Measurements from ENCODE around the gene GNL1. TPM values are rescaled to one million over a fixed set of nuclear protein-coding genes. Genes with fewer than 3 reads are reported as not detected.

Gene GNL1
- total and polyA plus RNA-seq, 2 donors (not counting 1 experiment from before 2014, with no cell fraction given) = 36.0 to 107 TPM

DNA sequence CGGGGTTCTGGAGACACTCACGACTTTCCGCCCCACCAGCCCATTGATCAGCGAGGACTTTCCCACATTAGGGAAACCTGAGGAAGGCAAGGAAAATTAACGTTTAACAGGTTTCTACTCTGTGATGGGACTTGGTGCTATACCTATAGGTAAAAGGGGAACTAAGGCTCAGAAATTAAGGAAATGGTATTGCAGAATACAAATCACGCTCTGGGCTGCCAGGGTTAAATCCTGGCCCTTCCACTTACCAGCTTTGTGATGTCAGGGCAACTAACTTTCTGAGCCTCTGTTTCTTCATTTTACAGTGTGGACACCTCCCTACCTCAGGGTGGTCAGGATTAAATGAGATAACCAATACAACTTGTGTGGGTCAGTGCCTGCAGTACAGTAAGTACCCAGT is 8.8 kb downstream of the GNL1 start:
- no peak for ATAC-seq (ENCODE audit: low read depth)

More for the DNA sequence above, 8.8 kb downstream of the GNL1 start:
- Mint-ChIP-seq H3K27ac (no peak overlapping the region), H3K27me3 (no peaks in the 10 kb centered on the region), H3K4me3 (no peak overlapping the region), H3K9me3 (ENCODE audit: insufficient read depth) (no peaks in the 10 kb centered on the region), H3K4me1 (peaks cover 22% of the 10 kb centered on the region)
- WGBS (ENCODE audit: insufficient coverage) = 100% methylated on average over 1 of the region's 6 CpGs
- POLR2A ChIA-PET = no interaction called here
- no peak overlapping the region for H3K9ac ChIP-seq (ENCODE audit: low read length)
- no peaks in the 10 kb centered on the region for H3K27me3 ChIP-seq (replicated peaks in 1 of 4; ENCODE audit: control extremely low read depth in 1 of 4, control insufficient read depth in 3 of 4, insufficient read depth in 4 of 4, low read length in 3 of 4)
- H3K36me3 ChIP-seq (replicated peaks in 1 of 2; ENCODE audit: control extremely low read depth in 1 of 2, control insufficient read depth in 1 of 2, extremely low read depth in 1 of 2, insufficient read depth in 2 of 2, low read length in 1 of 2) = peaks cover 0 to 55% of the 10 kb centered on the region in 2 experiments
- TF ChIP-seq CTCF (IDR thresholded peaks at IDR 0.05) (no peak), EZH2 (IDR thresholded peaks at IDR 0.05; ENCODE audit: borderline replicate concordance, insufficient read depth, low read depth, low read length, poor library complexity, severe bottlenecking) (no peak)
- no peaks in the 10 kb centered on the region for H4K20me1 ChIP-seq (ENCODE audit: control insufficient read depth, insufficient read depth, low read length, poor library complexity, severe bottlenecking)
- H3K27ac ChIP-seq (ENCODE audit: low read length in 2 of 2) = no peak overlapping the region
- no peaks in the 10 kb centered on the region for H3K79me2 ChIP-seq (ENCODE audit: control insufficient read depth, insufficient read depth, low read length)
- peaks cover 15 to 21% of the 10 kb centered on the region in 2 donors for H3K4me1 ChIP-seq (ENCODE audit: control insufficient read depth in 2 of 2, insufficient read depth in 2 of 2, low read length in 2 of 2)
- H3K4me2 ChIP-seq (replicated peaks; ENCODE audit: low read depth, low read length, poor library complexity, severe bottlenecking) = no peak overlapping the region
- no peaks in the 10 kb centered on the region for H3K9me3 ChIP-seq (ENCODE audit: control extremely low read depth in 1 of 3, control insufficient read depth in 2 of 3, insufficient read depth in 1 of 3, low read length in 2 of 3)
- intact Hi-C loops (cut with micrococcal nuclease) = no loop called here
- no peak overlapping the region for H2AFZ ChIP-seq (ENCODE audit: insufficient read depth, low read depth, low read length, poor library complexity, severe bottlenecking)
- CTCF ChIA-PET = interaction anchor here (0.6 to 15.6 kb wide), 6 partner anchors 19 to 64 kb away, joined by 4 to 681 read pairs (median 118); no protein-coding TSS in a partner anchor
- H3K4me3 ChIP-seq (ENCODE audit: control extremely low read depth in 1 of 5, extremely low read depth in 1 of 5, insufficient read depth in 1 of 5, low read depth in 2 of 5, low read length in 4 of 5) = no peak overlapping the region
- DNase-seq = no peak

Data from B cell (primary cell).